ENCODE data around the gene SETD3.

The SETD3 gene

DNA sequence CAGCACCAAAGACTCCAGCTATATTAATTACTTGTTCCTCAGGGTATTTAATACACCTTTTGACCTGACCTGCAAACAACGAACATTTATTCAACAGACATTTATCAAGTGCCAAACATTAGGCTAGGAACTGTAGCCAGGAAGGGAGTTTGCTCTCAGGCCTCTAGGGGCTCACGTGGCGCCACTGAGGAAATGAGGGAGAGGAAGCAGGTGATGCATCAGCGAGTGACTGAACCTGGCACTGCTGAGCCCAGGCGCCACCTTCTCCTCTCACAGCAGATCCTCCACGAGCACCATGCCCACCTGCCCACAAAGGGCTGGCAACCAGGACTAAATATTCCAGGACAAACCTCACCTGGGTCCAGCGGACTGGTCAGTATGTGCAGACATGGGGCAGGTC, 50.2 kb downstream of the SETD3 start:
- no peaks in the 10 kb centered on the region for H3K27me3 ChIP-seq (ENCODE audit: low read depth, low read length)
- H3K4me3 ChIP-seq (ENCODE audit: low read depth in 1 of 2, low read length in 2 of 2), result no peak overlapping the region
- peaks cover 0 to 6% of the 10 kb centered on the region in 2 donors for H3K9me3 ChIP-seq (ENCODE audit: control insufficient read depth in 1 of 2, low read length in 2 of 2)
- H3K36me3 ChIP-seq (ENCODE audit: control insufficient read depth in 1 of 2, insufficient read depth in 2 of 2, low read length in 2 of 2), result peaks cover 8 to 23% of the 10 kb centered on the region in 2 donors
- H3K27ac ChIP-seq (ENCODE audit: low read length), result no peak overlapping the region
- H3K4me1 ChIP-seq (ENCODE audit: control insufficient read depth in 1 of 2, insufficient read depth in 2 of 2, low read length in 2 of 2), result peaks cover 0 to 6% of the 10 kb centered on the region in 2 donors

DNA sequence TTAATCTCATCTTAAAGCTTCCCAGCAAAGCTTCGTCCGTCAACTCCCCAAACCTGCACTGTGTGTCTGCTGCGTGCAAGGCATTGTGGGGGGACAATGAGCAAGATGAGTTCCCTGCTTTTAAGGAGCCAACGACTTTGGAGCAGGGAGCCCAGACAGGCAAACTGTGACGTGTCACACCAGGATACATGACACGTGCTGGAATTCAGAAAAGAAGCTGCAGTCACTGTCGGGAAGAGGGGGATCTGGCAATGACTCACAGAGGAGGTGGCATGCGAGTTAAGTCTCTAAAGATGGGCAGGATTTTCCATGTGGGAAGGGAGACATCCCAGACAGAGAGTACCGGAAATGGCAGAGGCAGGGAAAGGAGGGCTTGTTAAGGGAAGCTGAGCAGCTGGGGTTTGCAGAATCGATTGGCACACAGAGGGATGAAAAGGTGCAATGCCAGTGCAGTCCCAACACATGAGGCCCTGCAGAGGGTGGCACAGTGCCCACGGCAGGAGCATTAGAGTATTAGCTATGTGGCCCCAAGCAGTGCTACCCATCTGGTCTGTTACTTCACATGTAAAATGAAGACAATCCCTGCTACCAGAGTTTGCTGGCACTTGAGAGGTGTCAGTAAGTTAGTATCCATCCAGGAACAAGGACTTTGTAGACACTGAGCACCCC, 52.9 kb downstream of the SETD3 start:
- Histone ChIP-seq H3K27me3 (ENCODE audit: low read depth, low read length) (no peaks in the 10 kb centered on the region), H3K4me1 (ENCODE audit: control insufficient read depth in 1 of 2, insufficient read depth in 2 of 2, low read length in 2 of 2) (peaks cover 3 to 10% of the 10 kb centered on the region in 2 donors), H3K9me3 (ENCODE audit: control insufficient read depth in 1 of 2, low read length in 2 of 2) (peaks cover 0 to 6% of the 10 kb centered on the region in 2 donors), H3K4me3 (ENCODE audit: low read depth in 1 of 2, low read length in 2 of 2) (no peak overlapping the region), H3K27ac (ENCODE audit: low read length) (no peak overlapping the region), H3K36me3 (ENCODE audit: control insufficient read depth in 1 of 2, insufficient read depth in 2 of 2, low read length in 2 of 2) (peaks cover 10 to 29% of the 10 kb centered on the region in 2 donors)

- Histone ChIP-seq H3K27me3 (ENCODE audit: low read depth, low read length) (no peaks in the 10 kb centered on the region), H3K4me3 (ENCODE audit: low read depth in 1 of 2, low read length in 2 of 2) (no peak overlapping the region), H3K4me1 (ENCODE audit: control insufficient read depth in 1 of 2, insufficient read depth in 2 of 2, low read length in 2 of 2) (peaks cover 3 to 10% of the 10 kb centered on the region in 2 donors), H3K27ac (ENCODE audit: low read length) (no peak overlapping the region), H3K36me3 (ENCODE audit: control insufficient read depth in 1 of 2, insufficient read depth in 2 of 2, low read length in 2 of 2) (peaks cover 5 to 29% of the 10 kb centered on the region in 2 donors), H3K9me3 (ENCODE audit: control insufficient read depth in 1 of 2, low read length in 2 of 2) (peaks cover 0 to 6% of the 10 kb centered on the region in 2 donors)
These were observed 53.8 kb downstream of the SETD3 start for GRCh38 chr14:99426813-99427346.

GRCh38 chr14:99426265-99426664, 54.4 kb downstream of the SETD3 start:
- H3K27me3 ChIP-seq (ENCODE audit: low read depth, low read length), result no peaks in the 10 kb centered on the region
- H3K4me1 ChIP-seq (ENCODE audit: control insufficient read depth in 1 of 2, insufficient read depth in 2 of 2, low read length in 2 of 2), result peaks cover 7 to 8% of the 10 kb centered on the region in 2 donors
- H3K9me3 ChIP-seq (ENCODE audit: control insufficient read depth in 1 of 2, low read length in 2 of 2), result peaks cover 0 to 6% of the 10 kb centered on the region in 2 donors
- H3K27ac ChIP-seq (ENCODE audit: low read length), result no peak overlapping the region
- no peak overlapping the region for H3K4me3 ChIP-seq (ENCODE audit: low read depth in 1 of 2, low read length in 2 of 2)
- peaks cover 5 to 29% of the 10 kb centered on the region in 2 donors for H3K36me3 ChIP-seq (ENCODE audit: control insufficient read depth in 1 of 2, insufficient read depth in 2 of 2, low read length in 2 of 2)

GRCh38 chr14:99425272-99425681, 55.4 kb downstream of the SETD3 start:
- H3K36me3 ChIP-seq (ENCODE audit: control insufficient read depth in 1 of 2, insufficient read depth in 2 of 2, low read length in 2 of 2), result peaks cover 5 to 29% of the 10 kb centered on the region in 2 donors

DNA sequence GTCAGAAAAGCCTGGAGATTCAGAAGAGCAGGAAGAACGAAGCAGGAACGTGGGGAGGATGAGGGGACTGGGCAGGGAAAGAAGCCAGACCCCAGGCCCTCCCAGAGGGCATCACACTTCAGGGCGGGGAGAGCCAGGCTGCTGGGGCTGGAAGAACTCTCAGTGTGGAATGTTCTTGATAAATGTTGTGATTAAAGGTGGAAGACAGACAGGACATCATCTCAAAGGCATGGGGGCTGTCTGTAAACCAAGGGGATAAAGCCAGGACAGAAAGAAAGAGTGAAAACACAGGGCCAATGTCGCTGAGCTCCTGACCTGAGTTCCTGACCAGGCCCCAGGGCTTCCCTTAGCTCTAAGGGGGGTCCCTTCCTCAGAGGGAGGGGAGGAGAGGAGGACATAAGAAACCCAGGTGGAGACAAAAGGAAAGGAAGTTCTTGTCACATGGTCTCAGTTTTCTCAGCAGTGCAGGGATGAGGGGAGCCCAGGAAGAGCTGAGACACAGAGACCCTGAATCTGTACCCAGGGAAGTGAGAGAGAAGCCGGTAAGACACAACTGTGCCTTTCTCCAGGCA, 56.3 kb downstream of the SETD3 start:
- peaks cover 4 to 7% of the 10 kb centered on the region in 2 donors for H3K4me1 ChIP-seq (ENCODE audit: control insufficient read depth in 1 of 2, insufficient read depth in 2 of 2, low read length in 2 of 2)

More at GRCh38 chr14:99425272-99425681, 55.4 kb downstream of the SETD3 start:
- Histone ChIP-seq H3K4me3 (ENCODE audit: low read depth in 1 of 2, low read length in 2 of 2) (no peak overlapping the region), H3K4me1 (ENCODE audit: control insufficient read depth in 1 of 2, insufficient read depth in 2 of 2, low read length in 2 of 2) (peaks cover 4 to 7% of the 10 kb centered on the region in 2 donors), H3K27ac (ENCODE audit: low read length) (no peak overlapping the region), H3K9me3 (ENCODE audit: control insufficient read depth in 1 of 2, low read length in 2 of 2) (peaks cover 0 to 6% of the 10 kb centered on the region in 2 donors), H3K27me3 (ENCODE audit: low read depth, low read length) (no peaks in the 10 kb centered on the region)

DNA sequence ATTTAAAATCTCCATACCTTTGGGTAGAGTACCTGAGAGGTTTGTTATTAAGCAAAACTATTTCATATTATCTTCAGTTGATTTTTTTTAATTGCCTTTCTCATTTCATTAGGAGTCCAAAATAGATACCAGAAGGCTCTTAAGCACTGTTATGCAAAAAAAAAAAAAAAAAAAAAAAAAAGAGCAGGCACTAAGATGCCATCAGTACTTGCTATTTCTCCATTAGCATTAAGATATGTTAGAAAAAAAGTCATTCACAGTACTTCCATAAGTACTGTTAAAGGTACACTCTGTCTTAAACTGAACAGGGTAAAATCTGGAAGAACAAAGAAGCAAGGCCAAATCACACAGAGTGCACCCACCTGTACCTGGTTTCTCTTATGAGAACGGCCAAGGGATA, 57.2 kb downstream of the SETD3 start:
- Histone ChIP-seq H3K27me3 (ENCODE audit: low read depth, low read length) (no peaks in the 10 kb centered on the region), H3K4me1 (ENCODE audit: control insufficient read depth in 1 of 2, insufficient read depth in 2 of 2, low read length in 2 of 2) (peaks cover 4 to 7% of the 10 kb centered on the region in 2 donors), H3K9me3 (ENCODE audit: control insufficient read depth in 1 of 2, low read length in 2 of 2) (no peaks in the 10 kb centered on the region), H3K36me3 (ENCODE audit: control insufficient read depth in 1 of 2, insufficient read depth in 2 of 2, low read length in 2 of 2) (peaks cover 5 to 21% of the 10 kb centered on the region in 2 donors), H3K27ac (ENCODE audit: low read length) (no peak overlapping the region), H3K4me3 (ENCODE audit: low read depth in 1 of 2, low read length in 2 of 2) (no peak overlapping the region)

More for the DNA sequence above, 56.3 kb downstream of the SETD3 start:
- H3K27me3 ChIP-seq (ENCODE audit: low read depth, low read length), result no peaks in the 10 kb centered on the region
- peaks cover 5 to 29% of the 10 kb centered on the region in 2 donors for H3K36me3 ChIP-seq (ENCODE audit: control insufficient read depth in 1 of 2, insufficient read depth in 2 of 2, low read length in 2 of 2)
- H3K27ac ChIP-seq (ENCODE audit: low read length), result no peak overlapping the region
- peaks cover 0 to 6% of the 10 kb centered on the region in 2 donors for H3K9me3 ChIP-seq (ENCODE audit: control insufficient read depth in 1 of 2, low read length in 2 of 2)
- H3K4me3 ChIP-seq (ENCODE audit: low read depth in 1 of 2, low read length in 2 of 2), result no peak overlapping the region

GRCh38 chr14:99422228-99423010, 58.2 kb downstream of the SETD3 start:
- Histone ChIP-seq H3K36me3 (ENCODE audit: control insufficient read depth in 1 of 2, insufficient read depth in 2 of 2, low read length in 2 of 2) (peaks cover 5 to 15% of the 10 kb centered on the region in 2 donors), H3K4me3 (ENCODE audit: low read depth in 1 of 2, low read length in 2 of 2) (no peak overlapping the region), H3K27ac (ENCODE audit: low read length) (no peak overlapping the region), H3K4me1 (ENCODE audit: control insufficient read depth in 1 of 2, insufficient read depth in 2 of 2, low read length in 2 of 2) (peaks cover 4 to 7% of the 10 kb centered on the region in 2 donors), H3K9me3 (ENCODE audit: control insufficient read depth in 1 of 2, low read length in 2 of 2) (no peaks in the 10 kb centered on the region), H3K27me3 (ENCODE audit: low read depth, low read length) (no peaks in the 10 kb centered on the region)

DNA sequence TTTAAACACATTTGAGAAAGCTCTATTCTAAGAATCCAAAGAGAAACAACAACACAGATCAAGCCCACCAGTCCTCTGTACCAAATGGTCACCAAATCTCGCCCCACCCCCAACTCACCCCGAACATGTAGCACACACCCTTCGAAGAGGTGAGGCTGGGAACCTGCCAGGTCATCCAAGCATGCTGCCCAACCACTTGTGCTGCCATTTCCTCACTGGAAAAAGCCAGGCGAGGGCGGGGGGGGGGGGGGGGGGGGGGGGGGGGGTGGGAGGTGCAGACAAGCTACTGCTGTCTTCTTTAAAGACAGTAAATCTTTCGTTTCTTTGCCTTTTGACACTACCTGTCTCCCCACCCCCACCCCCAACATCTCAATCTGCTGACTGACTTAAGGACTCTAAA, 59.9 kb downstream of the SETD3 start:
- Histone ChIP-seq H3K4me1 (ENCODE audit: control insufficient read depth in 1 of 2, insufficient read depth in 2 of 2, low read length in 2 of 2) (peaks cover 4 to 7% of the 10 kb centered on the region in 2 donors), H3K4me3 (ENCODE audit: low read depth in 1 of 2, low read length in 2 of 2) (no peak overlapping the region), H3K9me3 (ENCODE audit: control insufficient read depth in 1 of 2, low read length in 2 of 2) (no peaks in the 10 kb centered on the region), H3K36me3 (ENCODE audit: control insufficient read depth in 1 of 2, insufficient read depth in 2 of 2, low read length in 2 of 2) (peaks cover 5 to 6% of the 10 kb centered on the region in 2 donors), H3K27ac (ENCODE audit: low read length) (no peak overlapping the region), H3K27me3 (ENCODE audit: low read depth, low read length) (no peaks in the 10 kb centered on the region)

DNA sequence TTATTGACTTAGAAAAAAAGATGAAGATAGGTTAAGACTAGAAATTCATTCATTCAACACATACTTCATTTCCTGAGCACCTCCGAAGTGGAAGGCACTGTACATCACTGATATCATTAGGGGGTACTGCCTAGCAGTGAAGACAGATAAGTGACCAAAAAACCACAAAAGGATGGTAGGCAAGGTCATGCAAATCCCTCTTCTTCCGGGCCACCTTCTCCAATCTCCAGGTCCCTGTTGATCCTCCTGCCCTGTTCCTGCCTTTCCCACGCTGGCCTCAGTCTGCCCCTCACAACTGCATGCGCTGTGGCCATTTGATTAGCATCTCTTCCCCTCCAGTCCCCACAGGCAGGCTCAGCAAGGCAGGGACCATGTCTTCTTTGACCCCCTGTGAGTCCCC, 60.8 kb downstream of the SETD3 start:
- H3K9me3 ChIP-seq (ENCODE audit: control insufficient read depth in 1 of 2, low read length in 2 of 2), result no peaks in the 10 kb centered on the region
- H3K36me3 ChIP-seq (ENCODE audit: control insufficient read depth in 1 of 2, insufficient read depth in 2 of 2, low read length in 2 of 2), result peaks cover 4 to 6% of the 10 kb centered on the region in 2 donors
- no peaks in the 10 kb centered on the region for H3K27me3 ChIP-seq (ENCODE audit: low read depth, low read length)
- no peak overlapping the region for H3K4me3 ChIP-seq (ENCODE audit: low read depth in 1 of 2, low read length in 2 of 2)
- no peak overlapping the region for H3K27ac ChIP-seq (ENCODE audit: low read length)
- H3K4me1 ChIP-seq (ENCODE audit: control insufficient read depth in 1 of 2, insufficient read depth in 2 of 2, low read length in 2 of 2), result peaks cover 4 to 7% of the 10 kb centered on the region in 2 donors

GRCh38 chr14:99418242-99418641, 62.4 kb downstream of the SETD3 start:
- Histone ChIP-seq H3K27me3 (ENCODE audit: low read depth, low read length) (no peaks in the 10 kb centered on the region), H3K9me3 (ENCODE audit: control insufficient read depth in 1 of 2, low read length in 2 of 2) (no peaks in the 10 kb centered on the region), H3K27ac (ENCODE audit: low read length) (no peak overlapping the region), H3K4me3 (ENCODE audit: low read depth in 1 of 2, low read length in 2 of 2) (no peak overlapping the region), H3K4me1 (ENCODE audit: control insufficient read depth in 1 of 2, insufficient read depth in 2 of 2, low read length in 2 of 2) (peaks cover 0 to 4% of the 10 kb centered on the region in 2 donors), H3K36me3 (ENCODE audit: control insufficient read depth in 1 of 2, insufficient read depth in 2 of 2, low read length in 2 of 2) (peaks cover 0 to 5% of the 10 kb centered on the region in 2 donors)

All from muscle layer of duodenum (tissue), 2 donors.